HEK293 (cell line): ENCODE results near the gene LMTK2.
A peak's percentile ranks its signal among the peaks of the same experiment; 100 is the strongest.

Source experiments
- CTCF ChIA-PET: fragments of 350-600 bp; formaldehyde crosslinking; extraction: SDS; loops from one replicate; lab custom pipeline; 2021; ENCODE audit warnings: antibody characterized with exemption; lab: Yijun Ruan, JAX
- POLR2A ChIA-PET: fragments of 300-600 bp; formaldehyde crosslinking; extraction: SDS; loops from one replicate; lab custom pipeline; 2020; ENCODE audit warnings: antibody characterized with exemption, inconsistent platforms; lab: Yijun Ruan, JAX
- H3K27ac ChIP-seq: fragments of 200-500 bp; sonication (Bioruptor generic); 2 replicates; pipeline ENCODE4 v1.5.1; 2014; ENCODE audit warnings: low read depth, low read length, control low read depth, inconsistent platforms; ENCODE audit errors: extremely low read depth
- H3K36me3 ChIP-seq, 2 experiments: fragments of 200-500 bp in 1 of 2; sonication (Bioruptor generic) in 1 of 2; 1 replicate in 1 of 2; 2 replicates in 1 of 2; pipeline ENCODE4 v1.5.1; 2014 to 2017; ENCODE audit warnings: inconsistent platforms in 2 of 2, low read length in 2 of 2; ENCODE audit not compliant: control insufficient read depth in 2 of 2, insufficient read depth in 1 of 2
- H3K4me1 ChIP-seq: fragments of 200-500 bp; sonication (Bioruptor generic); 2 replicates; pipeline ENCODE4 v1.5.1; 2014; ENCODE audit warnings: mild to moderate bottlenecking, low read length, inconsistent platforms; ENCODE audit not compliant: control insufficient read depth, insufficient read depth
- H3K4me3 ChIP-seq: 2 replicates; pipeline ENCODE4 v1.5.1; 2011; ENCODE audit warnings: low read depth, mild to moderate bottlenecking, control low read depth, low read length, moderate library complexity
- H3K9me3 ChIP-seq: fragments of 200-500 bp; sonication (Bioruptor generic); 2 replicates; pipeline ENCODE4 v1.5.1; 2014; ENCODE audit warnings: low read depth, low read length, inconsistent platforms; ENCODE audit not compliant: control insufficient read depth, insufficient read depth
- CTCF ChIP-seq: fragments of 450-650 bp; formaldehyde crosslinking; IDR thresholded peaks from 2 replicates; pipeline ENCODE4 v1.5.1; 2016; ENCODE audit warnings: missing biosample characterization, missing genetic modification characterization
- MEIS1 ChIP-seq: sonication (generic); formaldehyde crosslinking; IDR thresholded peaks from 2 replicates; pipeline ENCODE4 v1.8.1; 2022; ENCODE audit warnings: missing genetic modification reagents, mild to moderate bottlenecking, borderline replicate concordance
- MYNN ChIP-seq: fragments of 450-650 bp; formaldehyde crosslinking; IDR thresholded peaks from 2 replicates; pipeline ENCODE4 v1.5.1; 2016; ENCODE audit warnings: missing biosample characterization, missing genetic modification characterization, borderline replicate concordance
- ZFHX2 ChIP-seq: fragments of 450-650 bp; formaldehyde crosslinking; conservative IDR thresholded peaks from 2 replicates; pipeline ENCODE4 v1.5.1; 2016; ENCODE audit warnings: missing biosample characterization, missing genetic modification characterization
- ZFP37 ChIP-seq: fragments of 450-650 bp; formaldehyde crosslinking; IDR thresholded peaks from 2 replicates; pipeline ENCODE4 v1.5.1; 2016; ENCODE audit warnings: missing biosample characterization, missing genetic modification characterization
- ZNF140 ChIP-seq: fragments of 450-650 bp; formaldehyde crosslinking; IDR thresholded peaks from 2 replicates; pipeline ENCODE4 v1.5.1; 2016; ENCODE audit warnings: missing biosample characterization, missing genetic modification characterization
- ZNF18 ChIP-seq: fragments of 450-650 bp; formaldehyde crosslinking; IDR thresholded peaks from 2 replicates; pipeline ENCODE4 v1.5.1; 2016; ENCODE audit warnings: missing biosample characterization, missing genetic modification characterization
- ZNF2 ChIP-seq: fragments of 450-650 bp; formaldehyde crosslinking; IDR thresholded peaks from 2 replicates; pipeline ENCODE4 v1.5.1; 2016; ENCODE audit warnings: missing biosample characterization, missing genetic modification characterization
- ZNF23 ChIP-seq: fragments of 450-650 bp; formaldehyde crosslinking; IDR thresholded peaks from 2 replicates; pipeline ENCODE4 v1.5.1; 2016; ENCODE audit warnings: missing biosample characterization, missing genetic modification characterization, borderline replicate concordance
- ZNF341 ChIP-seq: fragments of 450-650 bp; formaldehyde crosslinking; IDR thresholded peaks from 2 replicates; pipeline ENCODE4; 2016; ENCODE audit warnings: low read depth, missing biosample characterization, missing genetic modification characterization
- ZNF362 ChIP-seq: fragments of 450-650 bp; formaldehyde crosslinking; IDR thresholded peaks from 2 replicates; pipeline ENCODE4 v1.5.1; 2016; ENCODE audit warnings: missing biosample characterization, missing genetic modification characterization
- ZNF37A ChIP-seq: fragments of 450-650 bp; IDR thresholded peaks from 2 replicates; pipeline ENCODE4 v1.5.1; 2018; ENCODE audit warnings: missing biosample characterization, missing genetic modification characterization
- ZNF488 ChIP-seq: fragments of 450-650 bp; formaldehyde crosslinking; IDR thresholded peaks from 2 replicates; pipeline ENCODE4 v1.5.1; 2016; ENCODE audit warnings: missing biosample characterization, missing genetic modification characterization
- ZNF501 ChIP-seq: fragments of 450-650 bp; formaldehyde crosslinking; IDR thresholded peaks from 2 replicates; pipeline ENCODE4 v1.5.1; 2016; ENCODE audit warnings: missing biosample characterization, missing genetic modification characterization
- ZNF654 ChIP-seq: fragments of 450-650 bp; formaldehyde crosslinking; IDR thresholded peaks from 2 replicates; pipeline ENCODE4 v1.5.1; 2016; ENCODE audit warnings: low read depth, missing biosample characterization, missing genetic modification characterization
- ZNF701 ChIP-seq: fragments of 450-650 bp; formaldehyde crosslinking; IDR thresholded peaks from 2 replicates; pipeline ENCODE4 v1.5.1; 2016; ENCODE audit warnings: missing biosample characterization, missing genetic modification characterization
- ZNF707 ChIP-seq: fragments of 450-650 bp; formaldehyde crosslinking; IDR thresholded peaks from 2 replicates; pipeline ENCODE4 v1.5.1; 2016; ENCODE audit warnings: missing biosample characterization, missing genetic modification characterization
- TF ChIP-seq, protein P1 (sequence below): fragments of 450-650 bp; formaldehyde crosslinking; IDR thresholded peaks from 2 replicates; pipeline ENCODE4 v1.5.1; 2016; ENCODE audit warnings: missing biosample characterization, missing genetic modification characterization
- TF ChIP-seq, protein P2 (sequence below): fragments of 450-650 bp; formaldehyde crosslinking; IDR thresholded peaks from 2 replicates; pipeline ENCODE4 v1.5.1; 2016; ENCODE audit warnings: missing biosample characterization, missing genetic modification characterization
- TF ChIP-seq, protein P3 (sequence below): fragments of 450-650 bp; formaldehyde crosslinking; IDR thresholded peaks from 2 replicates; pipeline ENCODE4; 2016; ENCODE audit warnings: missing biosample characterization, missing genetic modification characterization

Gene LMTK2

GRCh38 chr7:98238976-98239375 lies 132.3 kb downstream of the LMTK2 start (continued):
- TF ChIP-seq, protein P1, sequence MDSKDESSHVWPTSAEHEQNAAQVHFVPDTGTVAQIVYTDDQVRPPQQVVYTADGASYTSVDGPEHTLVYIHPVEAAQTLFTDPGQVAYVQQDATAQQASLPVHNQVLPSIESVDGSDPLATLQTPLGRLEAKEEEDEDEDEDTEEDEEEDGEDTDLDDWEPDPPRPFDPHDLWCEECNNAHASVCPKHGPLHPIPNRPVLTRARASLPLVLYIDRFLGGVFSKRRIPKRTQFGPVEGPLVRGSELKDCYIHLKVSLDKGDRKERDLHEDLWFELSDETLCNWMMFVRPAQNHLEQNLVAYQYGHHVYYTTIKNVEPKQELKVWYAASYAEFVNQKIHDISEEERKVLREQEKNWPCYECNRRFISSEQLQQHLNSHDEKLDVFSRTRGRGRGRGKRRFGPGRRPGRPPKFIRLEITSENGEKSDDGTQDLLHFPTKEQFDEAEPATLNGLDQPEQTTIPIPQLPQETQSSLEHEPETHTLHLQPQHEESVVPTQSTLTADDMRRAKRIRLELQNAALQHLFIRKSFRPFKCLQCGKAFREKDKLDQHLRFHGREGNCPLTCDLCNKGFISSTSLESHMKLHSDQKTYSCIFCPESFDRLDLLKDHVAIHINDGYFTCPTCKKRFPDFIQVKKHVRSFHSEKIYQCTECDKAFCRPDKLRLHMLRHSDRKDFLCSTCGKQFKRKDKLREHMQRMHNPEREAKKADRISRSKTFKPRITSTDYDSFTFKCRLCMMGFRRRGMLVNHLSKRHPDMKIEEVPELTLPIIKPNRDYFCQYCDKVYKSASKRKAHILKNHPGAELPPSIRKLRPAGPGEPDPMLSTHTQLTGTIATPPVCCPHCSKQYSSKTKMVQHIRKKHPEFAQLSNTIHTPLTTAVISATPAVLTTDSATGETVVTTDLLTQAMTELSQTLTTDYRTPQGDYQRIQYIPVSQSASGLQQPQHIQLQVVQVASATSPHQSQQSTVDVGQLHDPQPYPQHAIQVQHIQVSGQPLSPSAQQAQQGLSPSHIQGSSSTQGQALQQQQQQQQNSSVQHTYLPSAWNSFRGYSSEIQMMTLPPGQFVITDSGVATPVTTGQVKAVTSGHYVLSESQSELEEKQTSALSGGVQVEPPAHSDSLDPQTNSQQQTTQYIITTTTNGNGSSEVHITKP = no peak
- TF ChIP-seq ZNF140 (tag by site-specific recombination) = no peak

DNA sequence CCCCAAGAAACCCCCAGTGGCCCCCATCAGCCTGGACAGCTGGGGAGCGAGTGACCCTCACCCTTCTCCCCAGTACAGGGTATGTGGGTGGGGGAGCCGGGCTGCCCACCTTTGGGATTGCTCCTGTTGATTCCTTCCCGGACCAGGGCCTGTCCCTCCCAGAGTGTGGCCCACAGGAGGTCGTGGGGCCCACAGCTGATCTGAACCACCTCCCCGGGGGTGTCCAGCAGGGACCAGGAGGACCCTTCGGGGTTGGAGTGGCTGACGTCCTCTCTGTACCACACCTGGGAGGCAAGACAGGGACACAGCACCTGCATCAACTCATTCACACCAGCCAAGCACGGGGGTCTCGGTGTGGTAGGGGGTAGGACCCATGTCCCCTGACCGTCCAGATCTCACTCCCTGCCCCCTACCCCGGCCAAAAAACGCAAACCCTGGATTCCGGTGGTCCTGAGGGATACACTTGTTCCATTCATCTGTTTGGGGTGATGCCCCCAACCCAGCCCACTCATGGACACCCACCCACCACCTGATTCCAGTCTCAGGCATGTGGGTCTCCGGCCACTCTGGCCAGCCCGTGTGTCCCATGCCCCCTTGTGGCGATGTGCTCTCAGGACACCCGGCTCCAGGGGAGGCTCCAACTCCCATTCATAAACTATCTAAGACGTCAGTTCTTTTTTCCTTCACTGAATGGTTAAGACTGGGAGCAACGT lies 134.5 kb downstream of the LMTK2 start:
- TF ChIP-seq MYNN (tag by site-specific recombination) = no peak
- peak; percentile 66 for TF ChIP-seq CTCF (tag by site-specific recombination)
- TF ChIP-seq ZNF501 (tag by site-specific recombination) = no peak
- TF ChIP-seq ZNF488 = no peak
- TF ChIP-seq ZFP37 (tag by site-specific recombination) = no peak
- no peak for TF ChIP-seq ZNF362 (tag by site-specific recombination)
- peak; percentile 33 for TF ChIP-seq ZNF654 (tag by site-specific recombination)
- POLR2A ChIA-PET = interaction anchor here (0.6 kb wide), 1 partner anchor 16 kb away, joined by 3 read pairs; no protein-coding TSS in a partner anchor

DNA sequence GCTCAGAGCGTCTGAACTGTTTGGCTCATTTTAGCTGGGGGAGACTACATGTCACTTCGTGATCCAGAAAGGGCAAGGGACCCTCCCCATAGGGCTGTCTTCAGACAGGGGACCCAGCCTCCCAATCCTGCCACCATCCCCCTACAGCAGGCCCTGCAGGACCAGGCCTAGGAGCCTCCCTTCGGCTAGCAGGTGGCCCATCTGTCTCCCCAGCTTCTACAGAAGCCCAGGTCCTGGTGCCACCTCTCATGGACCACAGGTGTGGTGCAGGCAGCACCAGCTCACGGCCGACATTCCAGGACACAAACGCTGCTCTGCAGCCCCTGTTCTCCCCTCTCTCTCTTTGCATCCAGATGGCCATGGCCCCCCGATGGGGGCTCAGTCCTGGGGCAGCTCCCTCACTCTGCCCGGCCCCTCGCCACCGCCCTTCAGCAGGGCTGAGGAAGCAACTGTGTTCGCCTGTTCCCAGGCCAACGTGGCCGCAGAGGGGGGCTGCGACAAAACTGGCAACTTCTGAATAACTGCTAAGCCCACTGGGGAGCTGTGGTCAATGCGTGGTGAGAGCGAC lies 135.1 kb downstream of the LMTK2 start:
- CTCF ChIA-PET = interaction anchor here (0.6 to 1.8 kb wide), 5 partner anchors 9 to 599 kb away, joined by 3 to 7 read pairs (median 3); no protein-coding TSS in a partner anchor
- POLR2A ChIA-PET = interaction anchor here (0.6 kb wide), 2 partner anchors 17 to 169 kb away, joined by 3 to 5 read pairs; no protein-coding TSS in a partner anchor
- TF ChIP-seq MEIS1 (CRISPR knock-in tag) = no peak
- TF ChIP-seq, protein P2, sequence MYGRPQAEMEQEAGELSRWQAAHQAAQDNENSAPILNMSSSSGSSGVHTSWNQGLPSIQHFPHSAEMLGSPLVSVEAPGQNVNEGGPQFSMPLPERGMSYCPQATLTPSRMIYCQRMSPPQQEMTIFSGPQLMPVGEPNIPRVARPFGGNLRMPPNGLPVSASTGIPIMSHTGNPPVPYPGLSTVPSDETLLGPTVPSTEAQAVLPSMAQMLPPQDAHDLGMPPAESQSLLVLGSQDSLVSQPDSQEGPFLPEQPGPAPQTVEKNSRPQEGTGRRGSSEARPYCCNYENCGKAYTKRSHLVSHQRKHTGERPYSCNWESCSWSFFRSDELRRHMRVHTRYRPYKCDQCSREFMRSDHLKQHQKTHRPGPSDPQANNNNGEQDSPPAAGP (tag by site-specific recombination) = no peak
- no peak for TF ChIP-seq ZNF341
- TF ChIP-seq ZFHX2 = no peak
- TF ChIP-seq, protein P3, sequence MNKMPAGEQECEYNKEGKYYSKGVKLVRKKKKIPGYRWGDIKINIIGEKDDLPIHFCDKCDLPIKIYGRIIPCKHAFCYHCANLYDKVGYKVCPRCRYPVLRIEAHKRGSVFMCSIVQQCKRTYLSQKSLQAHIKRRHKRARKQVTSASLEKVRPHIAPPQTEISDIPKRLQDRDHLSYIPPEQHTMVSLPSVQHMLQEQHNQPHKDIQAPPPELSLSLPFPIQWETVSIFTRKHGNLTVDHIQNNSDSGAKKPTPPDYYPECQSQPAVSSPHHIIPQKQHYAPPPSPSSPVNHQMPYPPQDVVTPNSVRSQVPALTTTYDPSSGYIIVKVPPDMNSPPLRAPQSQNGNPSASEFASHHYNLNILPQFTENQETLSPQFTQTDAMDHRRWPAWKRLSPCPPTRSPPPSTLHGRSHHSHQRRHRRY (tag by site-specific recombination) = no peak
- no peak for TF ChIP-seq ZNF37A (tag by site-specific recombination)
- TF ChIP-seq ZNF707 (tag by site-specific recombination) = no peak
- no peak for TF ChIP-seq ZNF2 (tag by site-specific recombination)
- no peak for TF ChIP-seq ZNF18 (tag by site-specific recombination)
- TF ChIP-seq ZNF701 = no peak
- TF ChIP-seq ZNF23 (tag by site-specific recombination) = no peak

More for the DNA sequence above, 134.5 kb downstream of the LMTK2 start:
- Histone ChIP-seq H3K36me3 (peaks cover 0 to 9% of the 10 kb centered on the region in 2 experiments; a peak in 2 of 3 replicates), H3K27ac (no peak overlapping the region), H3K4me1 (no peaks in the 10 kb centered on the region), H3K9me3 (no peaks in the 10 kb centered on the region), H3K4me3 (no peak overlapping the region)
- CTCF ChIA-PET = interaction anchor here (0.8 to 1.8 kb wide), 4 partner anchors 10 to 600 kb away, joined by 3 to 7 read pairs (median 4); no protein-coding TSS in a partner anchor

More for the DNA sequence above, 135.1 kb downstream of the LMTK2 start:
- Histone ChIP-seq H3K9me3 (no peaks in the 10 kb centered on the region), H3K27ac (no peak overlapping the region), H3K4me1 (no peaks in the 10 kb centered on the region), H3K36me3 (peaks cover 0 to 9% of the 10 kb centered on the region in 2 experiments; a peak in 2 of 3 replicates), H3K4me3 (no peak overlapping the region)
